HuH-7 (cell line): ENCODE data around the gene MALRD1.

ENCODE experiments used
- DNase-seq: peaks from one replicate; pipeline ENCODE4 v3.0.0; 2011; ENCODE audit warnings: low spot score

The MALRD1 gene

GRCh38 chr10:19577807-19578206 lies 529.2 kb downstream of the MALRD1 start:
- DNase-seq = no peak

DNA sequence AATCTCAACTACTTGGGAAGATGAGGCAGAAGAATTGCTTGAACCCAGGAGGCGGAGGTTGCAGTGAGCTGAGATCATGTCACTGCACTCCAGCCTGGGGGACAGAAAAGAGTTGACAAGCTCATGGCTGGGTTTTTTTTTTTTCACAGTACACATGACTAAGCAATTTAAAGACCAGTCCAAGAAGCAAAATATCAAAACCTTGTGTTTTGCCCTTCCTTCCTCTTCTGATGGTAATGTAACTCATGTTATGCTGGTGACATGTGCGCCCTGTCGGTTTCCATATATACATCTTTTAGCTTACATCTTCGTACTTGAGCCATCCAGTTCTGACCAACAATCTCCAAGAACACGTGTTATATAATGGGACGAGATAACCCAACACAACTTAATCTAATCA lies 530.0 kb downstream of the MALRD1 start:
- DNase-seq = no peak

- no peak for DNase-seq
Measured at GRCh38 chr10:19579761-19580545, 531.4 kb downstream of the MALRD1 start.

DNA sequence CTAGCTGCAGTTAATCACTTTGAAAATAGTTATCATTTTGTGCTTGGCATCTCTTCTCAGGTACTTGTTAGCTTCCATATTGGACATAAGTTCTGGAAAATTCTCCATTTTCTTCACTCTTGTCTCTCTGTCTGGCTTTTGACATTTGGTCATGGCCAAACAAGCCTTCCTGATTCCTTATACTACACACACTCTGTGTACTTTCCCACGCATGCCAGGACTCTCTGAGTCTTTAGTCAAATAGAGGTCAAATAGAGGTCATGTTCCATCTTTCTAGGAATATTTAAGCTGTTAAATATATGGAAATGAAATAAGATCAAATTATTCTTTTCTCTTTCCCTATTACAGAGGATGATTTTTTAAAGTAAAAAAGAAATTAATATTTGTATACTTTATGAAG lies 532.1 kb downstream of the MALRD1 start:
- DNase-seq = no peak

DNA sequence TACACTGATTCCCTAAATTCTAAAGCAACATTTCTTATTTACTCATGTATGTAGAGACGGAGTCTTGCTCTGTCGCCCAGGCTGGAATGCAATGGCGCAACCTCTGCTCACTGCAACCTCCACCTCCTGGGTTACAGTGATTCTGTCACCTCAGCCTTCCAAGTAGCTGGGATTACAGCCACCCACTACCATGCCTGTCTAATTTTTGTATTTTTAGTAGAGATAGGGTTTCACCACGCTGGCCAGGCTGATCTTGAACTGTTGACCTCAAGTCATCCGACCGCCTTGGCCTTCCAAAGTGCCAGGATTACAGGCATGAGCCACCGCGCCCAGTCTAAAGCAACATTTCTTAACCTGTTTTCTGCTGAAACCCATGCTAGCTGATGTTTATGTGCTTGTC lies 540.0 kb downstream of the MALRD1 start:
- DNase-seq = no peak

DNA sequence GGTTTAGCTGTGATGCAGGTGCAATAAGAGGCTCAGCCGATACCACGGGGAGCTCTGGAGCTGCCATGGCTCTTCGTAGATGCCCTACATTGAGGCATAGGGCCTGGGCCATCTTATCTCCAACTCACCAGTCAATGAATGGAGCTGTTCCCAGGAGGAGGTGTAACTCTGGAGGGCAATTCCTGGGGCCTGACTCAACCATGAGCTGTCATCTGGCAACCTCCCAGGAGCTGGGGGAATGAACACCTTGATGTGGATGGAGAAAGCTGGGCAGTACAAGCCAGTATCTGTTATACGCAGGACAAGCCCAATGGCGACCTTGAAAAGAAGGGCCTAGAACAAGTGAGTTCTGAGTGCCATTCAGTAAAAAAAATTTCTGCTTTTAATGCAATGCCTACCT lies 543.7 kb downstream of the MALRD1 start:
- DNase-seq = no peak

DNA sequence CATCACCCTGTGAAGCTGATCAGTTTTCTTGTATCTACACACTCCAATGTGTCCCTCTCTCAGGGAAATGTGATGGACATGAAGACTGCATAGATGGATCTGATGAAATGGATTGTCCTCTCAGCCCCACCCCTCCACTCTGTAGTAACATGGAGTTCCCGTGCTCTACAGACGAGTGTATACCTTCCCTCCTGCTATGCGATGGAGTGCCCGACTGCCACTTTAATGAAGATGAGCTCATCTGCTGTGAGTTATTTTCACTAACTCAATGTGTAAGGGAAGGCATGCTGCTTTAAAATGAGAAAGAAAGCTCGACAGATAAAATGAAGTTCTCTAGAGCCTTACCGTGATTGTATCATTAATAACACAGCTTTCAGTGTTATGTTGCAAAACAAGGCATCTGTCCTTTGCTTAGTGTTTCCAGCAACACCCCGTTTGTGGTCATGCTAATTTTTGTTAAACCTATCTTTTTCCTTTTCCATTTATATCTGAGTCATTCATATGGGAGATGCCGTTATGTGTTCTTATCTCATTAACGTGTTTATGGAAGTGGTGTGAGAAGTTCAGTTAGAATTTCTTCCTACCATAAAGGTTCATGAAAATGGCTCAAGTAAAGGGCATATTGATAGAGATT lies 546.7 kb downstream of the MALRD1 start:
- no peak for DNase-seq

GRCh38 chr10:19605806-19606205 lies 557.2 kb downstream of the MALRD1 start:
- DNase-seq = no peak

DNA sequence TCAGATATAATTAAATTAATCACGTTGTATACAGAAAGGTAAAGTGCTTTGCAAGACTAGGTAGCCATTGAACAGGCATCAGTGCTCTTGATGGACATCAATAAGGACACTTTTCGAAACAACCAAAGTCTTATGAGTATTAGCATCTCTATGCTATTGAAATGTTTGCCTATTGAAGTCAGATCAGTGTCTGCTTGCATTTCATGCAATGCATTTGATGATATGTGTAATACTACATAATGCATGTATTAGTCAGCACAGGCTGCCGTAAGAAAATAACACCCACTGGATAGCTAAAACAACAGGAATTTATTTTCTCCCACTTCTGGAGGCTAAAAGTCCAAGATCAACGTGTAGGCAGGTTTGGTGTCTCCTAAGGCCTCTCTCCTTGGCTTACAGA lies 558.4 kb downstream of the MALRD1 start:
- DNase-seq = no peak

DNA sequence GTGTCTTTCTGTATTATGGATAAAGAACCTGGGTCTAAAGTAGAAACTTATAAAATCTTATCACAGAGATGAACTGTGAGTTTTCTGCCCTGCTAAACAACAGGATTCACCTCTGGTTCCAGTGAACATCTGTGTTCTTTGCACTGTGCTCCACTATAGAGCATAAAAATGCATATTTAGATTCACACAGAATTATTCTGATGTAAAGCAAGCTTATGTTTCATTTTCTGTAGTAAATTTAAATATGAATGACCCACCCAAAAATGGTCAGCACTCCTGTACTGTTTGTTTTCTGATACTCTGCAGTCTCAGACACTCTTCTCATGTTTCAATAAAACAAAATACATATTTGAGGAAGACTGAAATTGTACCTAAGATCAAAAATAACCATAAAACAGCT lies 563.2 kb downstream of the MALRD1 start:
- no peak for DNase-seq

- no peak for DNase-seq
Measured at GRCh38 chr10:19616966-19617365, 568.4 kb downstream of the MALRD1 start.

GRCh38 chr10:19620811-19621210 lies 572.2 kb downstream of the MALRD1 start:
- DNase-seq = no peak

DNA sequence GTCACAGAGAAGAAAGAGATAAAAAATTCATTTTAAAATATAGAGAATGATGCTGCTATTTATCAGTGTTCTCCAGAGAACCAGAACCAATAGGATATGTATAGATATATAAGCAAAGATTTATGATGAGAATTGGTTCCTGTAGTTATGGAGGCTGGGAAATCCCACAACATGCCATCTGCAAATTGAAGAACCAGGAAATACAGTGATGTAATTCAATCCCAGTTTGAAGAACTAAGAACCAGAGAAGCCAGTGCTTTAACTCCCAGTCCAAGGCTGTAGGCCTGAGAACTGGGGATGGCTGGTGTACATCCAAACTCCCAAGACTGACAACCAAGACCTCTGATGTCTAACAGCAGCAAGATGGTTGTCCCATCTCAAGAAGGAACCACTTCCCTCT lies 574.7 kb downstream of the MALRD1 start:
- no peak for DNase-seq

- no peak for DNase-seq
Measured at GRCh38 chr10:19626156-19626555, 577.6 kb downstream of the MALRD1 start.

DNA sequence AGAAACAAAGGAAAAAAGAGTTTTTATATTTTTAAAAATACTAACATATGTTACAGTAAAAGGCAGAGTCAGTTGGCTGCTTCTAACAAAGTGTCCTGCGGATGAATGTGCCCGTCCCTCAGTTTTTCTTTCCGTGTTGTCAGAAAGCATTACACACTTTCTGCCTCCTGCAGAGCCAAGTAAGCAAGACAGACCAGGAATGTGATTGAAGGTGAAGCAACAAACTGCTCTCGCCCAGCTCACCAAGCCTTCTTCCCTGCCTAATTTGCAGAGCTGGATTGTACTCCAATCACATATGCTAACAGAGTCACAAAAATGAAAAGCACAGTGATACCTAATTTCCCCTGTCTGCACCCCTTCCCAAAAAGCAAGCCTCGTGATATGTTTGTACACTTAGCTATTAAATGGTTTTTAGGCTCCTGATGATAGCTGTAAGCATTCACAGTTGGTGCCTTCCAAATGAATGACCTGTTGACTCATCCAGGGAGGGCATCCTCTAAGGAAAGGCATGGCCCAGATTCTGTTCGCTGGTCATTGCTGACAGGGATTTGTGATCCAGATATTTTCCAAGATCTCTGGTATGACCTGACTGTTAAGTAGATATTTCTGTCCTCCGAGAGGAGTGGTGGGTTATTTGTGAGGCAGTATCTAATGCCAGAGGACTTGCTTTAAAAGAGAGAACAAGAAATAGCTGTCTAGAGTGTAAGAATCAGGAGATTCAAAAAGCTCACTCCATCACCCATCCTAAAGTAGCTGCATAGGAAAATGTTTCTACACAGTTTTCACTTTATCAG lies 580.4 kb downstream of the MALRD1 start:
- no peak for DNase-seq

DNA sequence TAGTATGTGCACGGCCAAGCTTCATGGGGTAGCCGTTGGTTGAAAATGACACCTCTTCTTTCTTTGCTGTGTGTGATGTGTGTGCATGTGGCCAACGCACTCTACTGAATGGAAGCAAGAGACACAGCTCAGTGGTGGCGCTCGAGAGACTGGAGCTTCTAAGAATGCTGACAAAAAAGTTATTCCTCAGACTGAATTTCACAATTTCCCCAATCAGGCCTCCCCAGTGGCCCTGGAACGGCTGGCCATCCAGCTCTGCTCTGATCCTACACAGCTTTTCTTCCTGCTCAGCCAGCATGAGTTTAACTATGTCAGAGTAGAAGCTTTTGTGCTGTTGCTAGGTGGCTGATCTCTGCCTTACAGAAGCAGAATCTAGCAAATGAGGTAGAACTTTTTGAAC lies 581.0 kb downstream of the MALRD1 start:
- DNase-seq = peak; percentile 40

DNA sequence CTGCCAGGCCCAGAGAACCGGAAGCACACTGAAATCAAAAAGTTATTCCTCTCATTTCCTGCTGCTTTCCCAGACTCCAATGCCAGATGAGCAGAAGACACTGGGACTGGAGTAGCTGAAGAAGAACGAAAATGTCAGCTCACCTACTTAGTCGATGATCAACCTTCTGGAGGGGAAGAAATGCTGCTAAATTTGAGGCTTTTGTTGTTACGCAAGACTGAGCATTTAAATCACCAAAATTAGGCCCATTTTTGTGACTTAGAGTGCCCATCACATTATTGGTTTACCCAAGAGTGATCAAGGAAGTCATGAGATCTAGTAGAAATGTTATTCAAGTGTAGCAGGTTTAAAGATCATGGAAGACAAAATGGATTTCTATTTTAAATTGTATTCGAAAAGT lies 585.6 kb downstream of the MALRD1 start:
- no peak for DNase-seq

GRCh38 chr10:19638182-19638895 lies 589.7 kb downstream of the MALRD1 start:
- peak; percentile 50 for DNase-seq

DNA sequence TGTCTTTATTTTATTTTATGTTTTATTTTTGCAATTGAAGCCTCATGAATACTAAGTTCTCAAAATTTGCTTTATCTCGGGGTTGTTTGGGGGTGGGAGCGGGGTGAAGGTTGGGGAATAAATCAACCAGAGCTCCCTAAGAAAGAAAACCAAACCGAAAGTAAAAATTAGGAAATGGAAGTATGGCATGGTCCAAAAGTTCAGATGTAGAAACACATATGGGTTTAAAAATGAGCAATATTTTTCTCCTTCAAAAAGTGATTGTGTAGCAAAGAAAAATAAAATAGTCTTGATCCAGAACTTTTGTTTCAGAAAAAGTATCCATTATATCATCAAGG lies 590.3 kb downstream of the MALRD1 start:
- DNase-seq = no peak

- no peak for DNase-seq
Measured at GRCh38 chr10:19640566-19641263, 592.1 kb downstream of the MALRD1 start.

GRCh38 chr10:19651549-19651948 lies 602.9 kb downstream of the MALRD1 start:
- no peak for DNase-seq

GRCh38 chr10:19652750-19653149 lies 604.1 kb downstream of the MALRD1 start:
- DNase-seq = no peak
